IMR-90 (cell line): Measurements from ENCODE around the gene NKX6-1. TPM values are rescaled to one million over a fixed set of nuclear protein-coding genes. Genes with fewer than 3 reads are reported as not detected.

ENCODE experiments used
- ATAC-seq: fragments of 200-7000 bp; cut with Tn5 transposase; 2 replicates; pipeline ENCODE4 v1.9.1; 2020; ENCODE audit warnings: low read depth, mild to moderate bottlenecking, moderate library complexity
- BruUV-seq: library from RNA; stranded (reverse); fragments of 400-500 nt; replicated peaks from 2 replicates; lab custom pipeline; 2021; lab: Mats Ljungman, UMichigan
- CTCF ChIA-PET: fragments of 300-600 bp; formaldehyde crosslinking; extraction: SDS; loops from one replicate; lab custom pipeline; 2021; ENCODE audit warnings: antibody characterized with exemption; lab: Yijun Ruan, JAX
- POLR2A ChIA-PET: fragments of 300-600 bp; sonication (Branson Sonifier 250); formaldehyde crosslinking; loops from one replicate; lab custom pipeline; 2022; ENCODE audit warnings: antibody characterized with exemption; ENCODE audit not compliant: unreplicated experiment; lab: Charles Lee
- DNase-seq: peaks from one replicate; pipeline ENCODE4 v3.0.0; 2013
- H2AFZ ChIP-seq: replicated peaks from 2 replicates; pipeline ENCODE3; 2013; ENCODE audit warnings: low read length, mild to moderate bottlenecking; ENCODE audit not compliant: poor library complexity
- H2AK5ac ChIP-seq: 2 replicates; pipeline ENCODE4 v1.6.1; 2013; ENCODE audit warnings: low read depth, low read length, inconsistent platforms
- H2AK9ac ChIP-seq: replicated peaks from 2 replicates; pipeline ENCODE3; 2013; ENCODE audit warnings: mild to moderate bottlenecking, low read depth, low read length, moderate library complexity; ENCODE audit not compliant: poor library complexity
- H2BK120ac ChIP-seq: 2 replicates; pipeline ENCODE4 v1.6.1; 2013; ENCODE audit warnings: low read depth, low read length, inconsistent platforms
- H2BK15ac ChIP-seq: 3 replicates; pipeline ENCODE4 v1.6.1; 2013; ENCODE audit warnings: low read depth, low read length, inconsistent platforms
- H2BK20ac ChIP-seq: 2 replicates; pipeline ENCODE4 v1.6.1; 2013; ENCODE audit warnings: low read depth, mild to moderate bottlenecking, inconsistent platforms, low read length, moderate library complexity
- H2BK5ac ChIP-seq: 2 replicates; pipeline ENCODE4 v1.6.1; 2013; ENCODE audit warnings: mild to moderate bottlenecking, low read depth, low read length, inconsistent platforms; ENCODE audit not compliant: poor library complexity, severe bottlenecking
- H3K14ac ChIP-seq: replicated peaks from 2 replicates; pipeline ENCODE4 v1.6.1; 2013; ENCODE audit warnings: low read depth, low read length, inconsistent platforms
- H3K18ac ChIP-seq: 2 replicates; pipeline ENCODE4 v1.6.1; 2013; ENCODE audit warnings: low read depth, low read length, control low read depth
- H3K23ac ChIP-seq: 2 replicates; pipeline ENCODE4 v1.6.1; 2013; ENCODE audit warnings: low read depth, low read length, inconsistent platforms
- H3K27ac ChIP-seq: 2 replicates; pipeline ENCODE4 v1.5.1; 2013; ENCODE audit warnings: mild to moderate bottlenecking, control low read depth, low read length; ENCODE audit not compliant: insufficient read depth
- H3K27me3 ChIP-seq: 2 replicates; pipeline ENCODE4 v1.6.1; 2013; ENCODE audit warnings: low read length; ENCODE audit not compliant: control insufficient read depth, insufficient read depth
- H3K36me3 ChIP-seq: 2 replicates; pipeline ENCODE4 v1.6.1; 2013; ENCODE audit warnings: low read length, mixed read lengths; ENCODE audit not compliant: control insufficient read depth, insufficient read depth
- H3K4ac ChIP-seq: 2 replicates; pipeline ENCODE4 v1.6.1; 2013; ENCODE audit warnings: low read depth, low read length, inconsistent platforms
- H3K4me1 ChIP-seq: 2 replicates; pipeline ENCODE4 v1.6.1; 2013; ENCODE audit warnings: low read length, mixed read lengths; ENCODE audit not compliant: control insufficient read depth, insufficient read depth
- H3K4me2 ChIP-seq: 2 replicates; pipeline ENCODE4 v1.6.1; 2013; ENCODE audit warnings: low read depth, mild to moderate bottlenecking, control low read depth, low read length, moderate library complexity
- H3K4me3 ChIP-seq: 2 replicates; pipeline ENCODE4 v1.5.1; 2013; ENCODE audit warnings: low read depth, mild to moderate bottlenecking, control low read depth, low read length, moderate library complexity; ENCODE audit not compliant: insufficient read depth
- H3K56ac ChIP-seq: 2 replicates; pipeline ENCODE4 v1.6.1; 2013; ENCODE audit warnings: low read length, inconsistent platforms; ENCODE audit not compliant: insufficient read depth; ENCODE audit errors: extremely low read depth
- H3K79me1 ChIP-seq, 2 experiments: 2 replicates each; pipeline ENCODE4 v1.6.1; 2013; ENCODE audit warnings: low read length in 2 of 2, inconsistent platforms in 1 of 2, low read depth in 1 of 2
- H3K9ac ChIP-seq: 2 replicates; pipeline ENCODE4 v1.6.1; 2013; ENCODE audit warnings: low read depth, low read length, control low read depth
- H3K9me1 ChIP-seq: 2 replicates; pipeline ENCODE4 v1.6.1; 2013; ENCODE audit warnings: low read length, inconsistent platforms; ENCODE audit not compliant: insufficient read depth
- H3K9me3 ChIP-seq: 2 replicates; pipeline ENCODE4 v1.6.1; 2013; ENCODE audit warnings: low read length; ENCODE audit not compliant: control insufficient read depth, insufficient read depth
- H4K20me1 ChIP-seq: 2 replicates; pipeline ENCODE4 v1.6.1; 2013; ENCODE audit warnings: low read length, inconsistent platforms; ENCODE audit not compliant: insufficient read depth
- H4K5ac ChIP-seq: 2 replicates; pipeline ENCODE4 v1.6.1; 2013; ENCODE audit warnings: mild to moderate bottlenecking, low read depth, low read length, control low read depth
- H4K8ac ChIP-seq, 2 experiments: 2 replicates each; pipeline ENCODE4 v1.6.1; 2013; ENCODE audit warnings: low read depth in 2 of 2, low read length in 2 of 2, control low read depth in 1 of 2, inconsistent platforms in 1 of 2
- H4K91ac ChIP-seq: 2 replicates; pipeline ENCODE4 v1.6.1; 2013; ENCODE audit warnings: low read depth, low read length, inconsistent platforms; ENCODE audit not compliant: insufficient read depth
- BHLHE40 ChIP-seq: fragments of 150-350 bp; IDR thresholded peaks from 2 replicates; pipeline ENCODE4 v1.6.1; 2016; ENCODE audit warnings: mild to moderate bottlenecking, low read depth, low read length
- CEBPB ChIP-seq: IDR thresholded peaks from 2 replicates; pipeline ENCODE4 v1.6.1; 2012; ENCODE audit warnings: low read depth, low read length, improper control_type of control experiment
- CHD1 ChIP-seq: IDR thresholded peaks from 2 replicates; pipeline ENCODE4 v1.6.1; 2012; ENCODE audit warnings: low read depth, low read length, improper control_type of control experiment
- CTCF ChIP-seq: conservative IDR thresholded peaks from 2 replicates; pipeline ENCODE4 v1.5.1; 2012; ENCODE audit warnings: mild to moderate bottlenecking, low read depth, low read length, improper control_type of control experiment
- ELK1 ChIP-seq: fragments of 150-350 bp; IDR thresholded peaks from 2 replicates; pipeline ENCODE4 v1.6.1; 2016; ENCODE audit warnings: low read depth, mild to moderate bottlenecking, low read length, moderate library complexity, borderline replicate concordance
- FOS ChIP-seq: fragments of 150-350 bp; IDR thresholded peaks from 2 replicates; pipeline ENCODE4 v1.6.1; 2016; ENCODE audit warnings: low read depth, low read length
- MAFK ChIP-seq: IDR thresholded peaks from 2 replicates; pipeline ENCODE4 v1.6.1; 2012; ENCODE audit warnings: low read depth, low read length, improper control_type of control experiment
- MAZ ChIP-seq: IDR thresholded peaks from 2 replicates; pipeline ENCODE4 v1.6.1; 2012; ENCODE audit warnings: low read depth, mild to moderate bottlenecking, low read length, improper control_type of control experiment, moderate library complexity, borderline replicate concordance
- MXI1 ChIP-seq: IDR thresholded peaks from 2 replicates; pipeline ENCODE4 v1.6.1; 2012; ENCODE audit warnings: low read depth, mild to moderate bottlenecking, low read length, moderate library complexity, borderline replicate concordance
- NFE2L2 ChIP-seq: fragments of 150-350 bp; IDR thresholded peaks from 2 replicates; pipeline ENCODE4 v1.6.1; 2016; ENCODE audit warnings: low read depth, mild to moderate bottlenecking, low read length
- POLR2A ChIP-seq: IDR thresholded peaks from 2 replicates; pipeline ENCODE4 v1.6.1; 2012; ENCODE audit warnings: mild to moderate bottlenecking, low read depth, low read length
- RAD21 ChIP-seq: IDR thresholded peaks from 2 replicates; pipeline ENCODE4 v1.6.1; 2012; ENCODE audit warnings: low read length, improper control_type of control experiment
- RCOR1 ChIP-seq: IDR thresholded peaks from 2 replicates; pipeline ENCODE4 v1.6.1; 2012; ENCODE audit warnings: mild to moderate bottlenecking, low read length, improper control_type of control experiment; ENCODE audit not compliant: insufficient replicate concordance
- RFX5 ChIP-seq: IDR thresholded peaks from 2 replicates; pipeline ENCODE4 v1.8.0; 2012; ENCODE audit warnings: low read depth, mild to moderate bottlenecking, low read length, moderate library complexity
- SMC3 ChIP-seq: fragments of 150-350 bp; IDR thresholded peaks from 2 replicates; pipeline ENCODE4 v1.6.1; 2016; ENCODE audit warnings: low read depth, mild to moderate bottlenecking, antibody characterized with exemption, low read length, moderate library complexity
- USF2 ChIP-seq: fragments of 150-350 bp; IDR thresholded peaks from 2 replicates; pipeline ENCODE4 v1.6.1; 2017; ENCODE audit warnings: mild to moderate bottlenecking, antibody characterized with exemption, low read length, low read depth
- WGBS, 2 experiments: methylation state at CpG; one replicate each; pipeline versions ENCODE4 v1.1.5 to v1.1.7; 2013; ENCODE audit warnings: missing lambda C conversion rate in 2 of 2; ENCODE audit not compliant: insufficient read length in 1 of 2; ENCODE audit errors: extremely low coverage in 2 of 2; 5-methylcytosine and 5-hydroxymethylcytosine counted together
- dilution Hi-C: fragments of 300-500 bp; cut with HindIII; formaldehyde crosslinking; loops from one replicate; pipeline ENCODE4 v1.14.3; 2018; ENCODE audit warnings: low sequenced_read_pairs; ENCODE audit not compliant: unreplicated experiment
- in situ Hi-C: fragments of 300-500 bp; cut with MboI; formaldehyde crosslinking; loops from 3 replicates; pipeline ENCODE4 v1.14.3; 2019; ENCODE audit warnings: low sequenced_read_pairs, inconsistent platforms, mixed read lengths
- intact Hi-C: fragments of 100-400 bp; cut with micrococcal nuclease; formaldehyde crosslinking; loops from 2 replicates; pipeline ENCODE4 v1.10.0; 2022
- polyA plus RNA-seq, 3 experiments: library from polyadenylated mRNA; depleted of rRNA; stranded (reverse); fragments of >200 nt; gene quantifications; 2 replicates each; pipeline ENCODE4 v1.2.3, GENCODE V29; 2012; ENCODE audit warnings: low replicate concordance in 1 of 3
- total RNA-seq: library from RNA; depleted of rRNA; stranded (reverse); fragments of >200 nt; gene quantifications from 2 replicates; pipeline ENCODE4 v1.2.3, GENCODE V29; 2012

The NKX6-1 gene
- total and polyA plus RNA-seq, 2 of the 4 experiments (the other 2 are of a cell fraction): under 0.01 to 0.24 TPM

- Histone ChIP-seq H2AFZ (no peak overlapping the region), H3K4me2 (no peak overlapping the region), H4K5ac (no peak overlapping the region), H3K36me3 (no peaks in the 10 kb centered on the region), H2BK120ac (no peak overlapping the region), H2AK9ac (no peak overlapping the region), H4K91ac (no peak overlapping the region), H3K4me1 (no peaks in the 10 kb centered on the region; the same call in 1 of the 2 replicates), H3K23ac (no peak overlapping the region), H3K27ac (no peak overlapping the region), H2AK5ac (no peak overlapping the region), H3K4ac (no peak overlapping the region), H4K8ac (no peak overlapping the region), H2BK15ac (no peak overlapping the region), H3K9me1 (no peaks in the 10 kb centered on the region), H2BK20ac (no peak overlapping the region), H3K18ac (no peak overlapping the region), H3K27me3 (peaks cover 71% of the 10 kb centered on the region), H2BK5ac (no peak overlapping the region), H3K9me3 (peaks cover 21% of the 10 kb centered on the region), H3K4me3 (no peak overlapping the region), H3K56ac (no peak overlapping the region), H3K9ac (no peak overlapping the region), H3K14ac (no peak overlapping the region), H4K20me1 (no peaks in the 10 kb centered on the region), H3K79me1 (no peaks in the 10 kb centered on the region)
- no TSS peak for BruUV-seq
- intact Hi-C loops (no loop called here), in situ Hi-C loops (no loop called here), dilution Hi-C loops (no loop called here)
- TF ChIP-seq CEBPB: no peak
- TF ChIP-seq FOS: no peak
- no peak for TF ChIP-seq RFX5
- TF ChIP-seq SMC3: no peak
- no peak for TF ChIP-seq RCOR1
- TF ChIP-seq MAFK: no peak
- TF ChIP-seq BHLHE40: no peak
- no peak for TF ChIP-seq CTCF
- TF ChIP-seq CHD1: no peak
- no peak for TF ChIP-seq MAZ
- TF ChIP-seq POLR2A: no peak
- TF ChIP-seq ELK1: no peak
- no peak for TF ChIP-seq RAD21
- TF ChIP-seq MXI1: no peak
- no peak for TF ChIP-seq NFE2L2
- no peak for TF ChIP-seq USF2
- POLR2A ChIA-PET: no interaction called here
- DNase-seq (no peak), ATAC-seq (no peak)
- no CpG with 5 or more reads among the region's 2 CpGs for WGBS, 2 experiments
- CTCF ChIA-PET: interaction anchor here (0.6 kb wide), 1 partner anchor 512 kb away, joined by 4 read pairs; no protein-coding TSS in a partner anchor
Observed at GRCh38 chr4:84494531-84494930, 4.6 kb downstream of the NKX6-1 start.
